Measurements from ENCODE around the gene CCDC141. TPM values are rescaled to one million over a fixed set of nuclear protein-coding genes. Genes with fewer than 3 reads are reported as not detected.

CCDC141 gene
- polyA plus RNA-seq, 1 donor from 2014 or later, result 0.27 TPM

DNA sequence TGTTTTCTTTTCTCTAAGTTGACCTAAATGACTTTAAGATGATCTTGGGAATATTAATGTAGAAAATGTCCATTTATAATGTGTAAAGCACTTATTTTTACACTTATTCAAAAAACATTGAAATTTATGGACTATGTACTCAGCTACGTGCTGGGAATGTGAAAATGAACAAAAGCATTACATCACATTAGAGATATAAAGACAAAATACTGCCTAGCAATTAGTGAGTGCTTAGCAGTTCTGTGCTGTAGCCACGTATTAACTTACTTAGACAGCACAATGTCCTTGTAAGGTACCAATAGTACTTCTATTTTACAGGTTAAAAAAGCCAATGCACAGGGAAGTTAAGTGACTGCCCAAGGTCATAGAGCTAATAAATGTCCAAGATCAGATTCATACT, 138.9 kb downstream of the CCDC141 start:
- Histone ChIP-seq H3K9ac (ENCODE audit: low read length) (no peak overlapping the region), H3K27ac (ENCODE audit: low read length) (no peak overlapping the region), H3F3A (ENCODE audit: insufficient read depth, low read length, poor library complexity, severe bottlenecking) (no peaks in the 10 kb centered on the region), H3K4me2 (ENCODE audit: low read length) (no peak overlapping the region), H4K20me1 (ENCODE audit: insufficient read depth) (no peaks in the 10 kb centered on the region), H3K9me2 (ENCODE audit: insufficient read depth, low read length) (no peaks in the 10 kb centered on the region), H3K27me3 (ENCODE audit: insufficient read depth, low read depth, low read length) (no peaks in the 10 kb centered on the region), H3K79me2 (replicated peaks; ENCODE audit: insufficient read depth, low read length) (no peaks in the 10 kb centered on the region), H3K4me3 (ENCODE audit: low read length) (no peak overlapping the region), H3K36me3 (ENCODE audit: insufficient read depth, low read length) (no peaks in the 10 kb centered on the region), H3K9me3 (ENCODE audit: low read length) (no peaks in the 10 kb centered on the region), H2AFZ (ENCODE audit: low read depth, low read length) (no peak overlapping the region)
- no peak for TF ChIP-seq SMC3 (conservative IDR thresholded peaks at IDR 0.05; ENCODE audit: poor library complexity)
- TF ChIP-seq RAD21 (conservative IDR thresholded peaks at IDR 0.05), result no peak
- TF ChIP-seq POLR2AphosphoS5 (IDR thresholded peaks at IDR 0.05), result no peak
- TF ChIP-seq, protein P1, sequence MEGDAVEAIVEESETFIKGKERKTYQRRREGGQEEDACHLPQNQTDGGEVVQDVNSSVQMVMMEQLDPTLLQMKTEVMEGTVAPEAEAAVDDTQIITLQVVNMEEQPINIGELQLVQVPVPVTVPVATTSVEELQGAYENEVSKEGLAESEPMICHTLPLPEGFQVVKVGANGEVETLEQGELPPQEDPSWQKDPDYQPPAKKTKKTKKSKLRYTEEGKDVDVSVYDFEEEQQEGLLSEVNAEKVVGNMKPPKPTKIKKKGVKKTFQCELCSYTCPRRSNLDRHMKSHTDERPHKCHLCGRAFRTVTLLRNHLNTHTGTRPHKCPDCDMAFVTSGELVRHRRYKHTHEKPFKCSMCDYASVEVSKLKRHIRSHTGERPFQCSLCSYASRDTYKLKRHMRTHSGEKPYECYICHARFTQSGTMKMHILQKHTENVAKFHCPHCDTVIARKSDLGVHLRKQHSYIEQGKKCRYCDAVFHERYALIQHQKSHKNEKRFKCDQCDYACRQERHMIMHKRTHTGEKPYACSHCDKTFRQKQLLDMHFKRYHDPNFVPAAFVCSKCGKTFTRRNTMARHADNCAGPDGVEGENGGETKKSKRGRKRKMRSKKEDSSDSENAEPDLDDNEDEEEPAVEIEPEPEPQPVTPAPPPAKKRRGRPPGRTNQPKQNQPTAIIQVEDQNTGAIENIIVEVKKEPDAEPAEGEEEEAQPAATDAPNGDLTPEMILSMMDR (IDR thresholded peaks at IDR 0.05; ENCODE audit: poor library complexity, severe bottlenecking), result no peak
- no peak for TF ChIP-seq TAF1 (IDR thresholded peaks at IDR 0.05; ENCODE audit: low read depth)
- no peak for TF ChIP-seq EP300 (conservative IDR thresholded peaks at IDR 0.05; ENCODE audit: poor library complexity, severe bottlenecking)
- TF ChIP-seq, protein P2, sequence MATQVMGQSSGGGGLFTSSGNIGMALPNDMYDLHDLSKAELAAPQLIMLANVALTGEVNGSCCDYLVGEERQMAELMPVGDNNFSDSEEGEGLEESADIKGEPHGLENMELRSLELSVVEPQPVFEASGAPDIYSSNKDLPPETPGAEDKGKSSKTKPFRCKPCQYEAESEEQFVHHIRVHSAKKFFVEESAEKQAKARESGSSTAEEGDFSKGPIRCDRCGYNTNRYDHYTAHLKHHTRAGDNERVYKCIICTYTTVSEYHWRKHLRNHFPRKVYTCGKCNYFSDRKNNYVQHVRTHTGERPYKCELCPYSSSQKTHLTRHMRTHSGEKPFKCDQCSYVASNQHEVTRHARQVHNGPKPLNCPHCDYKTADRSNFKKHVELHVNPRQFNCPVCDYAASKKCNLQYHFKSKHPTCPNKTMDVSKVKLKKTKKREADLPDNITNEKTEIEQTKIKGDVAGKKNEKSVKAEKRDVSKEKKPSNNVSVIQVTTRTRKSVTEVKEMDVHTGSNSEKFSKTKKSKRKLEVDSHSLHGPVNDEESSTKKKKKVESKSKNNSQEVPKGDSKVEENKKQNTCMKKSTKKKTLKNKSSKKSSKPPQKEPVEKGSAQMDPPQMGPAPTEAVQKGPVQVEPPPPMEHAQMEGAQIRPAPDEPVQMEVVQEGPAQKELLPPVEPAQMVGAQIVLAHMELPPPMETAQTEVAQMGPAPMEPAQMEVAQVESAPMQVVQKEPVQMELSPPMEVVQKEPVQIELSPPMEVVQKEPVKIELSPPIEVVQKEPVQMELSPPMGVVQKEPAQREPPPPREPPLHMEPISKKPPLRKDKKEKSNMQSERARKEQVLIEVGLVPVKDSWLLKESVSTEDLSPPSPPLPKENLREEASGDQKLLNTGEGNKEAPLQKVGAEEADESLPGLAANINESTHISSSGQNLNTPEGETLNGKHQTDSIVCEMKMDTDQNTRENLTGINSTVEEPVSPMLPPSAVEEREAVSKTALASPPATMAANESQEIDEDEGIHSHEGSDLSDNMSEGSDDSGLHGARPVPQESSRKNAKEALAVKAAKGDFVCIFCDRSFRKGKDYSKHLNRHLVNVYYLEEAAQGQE (IDR thresholded peaks at IDR 0.05; ENCODE audit: borderline replicate concordance), result no peak

DNA sequence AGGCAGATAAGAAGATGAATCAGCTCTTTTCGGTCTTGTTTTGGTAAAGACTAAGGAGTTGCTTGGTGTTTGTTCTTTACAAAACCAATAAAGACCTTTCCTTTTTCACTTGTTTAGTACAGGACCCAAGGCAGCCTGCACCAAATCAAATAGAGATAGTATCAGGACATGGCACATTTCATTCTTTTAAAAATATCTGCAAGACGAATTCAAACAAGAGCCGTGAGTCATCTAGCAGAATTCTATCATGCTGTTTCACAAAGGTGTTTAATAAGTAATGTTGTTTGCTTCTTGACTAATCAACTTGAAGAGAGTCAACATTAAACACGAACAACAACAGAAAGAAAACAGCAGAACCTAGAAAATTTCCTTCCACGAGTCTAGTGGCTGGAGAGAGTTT, 139.9 kb downstream of the CCDC141 start:
- no peak overlapping the region for H3K4me3 ChIP-seq (ENCODE audit: low read length)
- no peaks in the 10 kb centered on the region for H3K36me3 ChIP-seq (ENCODE audit: insufficient read depth, low read length)
- H3K27ac ChIP-seq (ENCODE audit: low read length), result no peak overlapping the region
- H3K79me2 ChIP-seq (replicated peaks; ENCODE audit: insufficient read depth, low read length), result no peaks in the 10 kb centered on the region
- H2AFZ ChIP-seq (ENCODE audit: low read depth, low read length), result no peak overlapping the region
- H3K9me3 ChIP-seq (ENCODE audit: low read length), result no peaks in the 10 kb centered on the region
- no peaks in the 10 kb centered on the region for H4K20me1 ChIP-seq (ENCODE audit: insufficient read depth)
- H3K4me2 ChIP-seq (ENCODE audit: low read length), result no peak overlapping the region
- TF ChIP-seq, protein P1 (IDR thresholded peaks at IDR 0.05; ENCODE audit: poor library complexity, severe bottlenecking), result no peak
- TF ChIP-seq SMC3 (conservative IDR thresholded peaks at IDR 0.05; ENCODE audit: poor library complexity) (no peak), TAF1 (IDR thresholded peaks at IDR 0.05; ENCODE audit: low read depth) (no peak), MXI1 (conservative IDR thresholded peaks at IDR 0.05; ENCODE audit: poor library complexity, severe bottlenecking) (no peak), POLR2AphosphoS5 (IDR thresholded peaks at IDR 0.05) (no peak), EP300 (conservative IDR thresholded peaks at IDR 0.05; ENCODE audit: poor library complexity, severe bottlenecking) (no peak), RAD21 (conservative IDR thresholded peaks at IDR 0.05) (no peak), EZH2 (IDR thresholded peaks at IDR 0.05; ENCODE audit: borderline replicate concordance, insufficient read depth, low read length, poor library complexity, severe bottlenecking) (no peak)
- TF ChIP-seq, protein P2 (IDR thresholded peaks at IDR 0.05; ENCODE audit: borderline replicate concordance), result no peak
- no peaks in the 10 kb centered on the region for H3F3A ChIP-seq (ENCODE audit: insufficient read depth, low read length, poor library complexity, severe bottlenecking)
- H3K9me2 ChIP-seq (ENCODE audit: insufficient read depth, low read length), result no peaks in the 10 kb centered on the region
- H3K9ac ChIP-seq (ENCODE audit: low read length), result no peak overlapping the region
- no peaks in the 10 kb centered on the region for H3K27me3 ChIP-seq (ENCODE audit: insufficient read depth, low read depth, low read length)

All from neural cell (in vitro differentiated cells).